NCI-H774 (cell line): ENCODE measurements around the gene CASP9.
"Not testable (repeated sequence)": the region's sequence is repeated elsewhere in the genome, so short reads cannot be mapped to it uniquely, and the experiment has no call there.

Experiments used
- DNase-seq: peaks from one replicate; lab custom pipeline; 2025; lab: John Stamatoyannopoulos, UW

The CASP9 gene

GRCh38 chr1:15500184-15501178 is 23.5 kb downstream of the CASP9 start:
- DNase-seq = no peak

- DNase-seq = no peak
Observed at GRCh38 chr1:15493869-15494390, 30.1 kb downstream of the CASP9 start.

- no peak for DNase-seq
Observed at GRCh38 chr1:15492596-15492995, 31.4 kb downstream of the CASP9 start.

- DNase-seq = not testable (repeated sequence)
Observed at GRCh38 chr1:15491010-15491409, 33.0 kb downstream of the CASP9 start.

- DNase-seq = no peak
Observed at GRCh38 chr1:15489052-15489736, 34.8 kb downstream of the CASP9 start.

GRCh38 chr1:15488371-15488770 is 35.6 kb downstream of the CASP9 start:
- DNase-seq = no peak

GRCh38 chr1:15486844-15487610 is 37.0 kb downstream of the CASP9 start:
- DNase-seq = not testable (repeated sequence)

- DNase-seq = no peak
Observed at GRCh38 chr1:15485636-15486035, 38.4 kb downstream of the CASP9 start.

GRCh38 chr1:15484443-15484842 is 39.6 kb downstream of the CASP9 start:
- not testable (repeated sequence) for DNase-seq

- no peak for DNase-seq
Observed at GRCh38 chr1:15483971-15484370, 40.0 kb downstream of the CASP9 start.

- DNase-seq = not testable (repeated sequence)
Observed at GRCh38 chr1:15482983-15483543, 41.0 kb downstream of the CASP9 start.

GRCh38 chr1:15482455-15482854 is 41.6 kb downstream of the CASP9 start:
- DNase-seq = not testable (repeated sequence)

- no peak for DNase-seq
Observed at GRCh38 chr1:15479654-15480347, 44.2 kb downstream of the CASP9 start.

GRCh38 chr1:15477646-15478212 is 46.3 kb downstream of the CASP9 start:
- no peak for DNase-seq

GRCh38 chr1:15476927-15477326 is 47.1 kb downstream of the CASP9 start:
- DNase-seq = no peak

GRCh38 chr1:15475752-15476314 is 48.2 kb downstream of the CASP9 start, which contains the start of gene CELA2B:
CELA2B (plus strand) TSS chr1:15476104; CDS start chr1:15476126, 22 bp downstream.
- no peak for DNase-seq

- DNase-seq = no peak
Observed at GRCh38 chr1:15472587-15472986, 51.4 kb downstream of the CASP9 start.

- DNase-seq = not testable (repeated sequence)
Observed at GRCh38 chr1:15471723-15472122, 52.3 kb downstream of the CASP9 start.

- not testable (repeated sequence) for DNase-seq
Observed at GRCh38 chr1:15471067-15471466, 52.9 kb downstream of the CASP9 start.

- DNase-seq = not testable (repeated sequence)
Observed at GRCh38 chr1:15469821-15470448, 54.1 kb downstream of the CASP9 start.
